Neural crest cell (in vitro differentiated cells): Measurements from ENCODE around the gene PTX4. TPM values are rescaled to one million over a fixed set of nuclear protein-coding genes. Genes with fewer than 3 reads are reported as not detected.

Experiments used
- DNase-seq: peaks from one replicate; pipeline ENCODE4 v3.0.0; 2021; ENCODE audit warnings: low read depth, mixed read lengths, low spot score
- H3K27ac Mint-ChIP-seq: one replicate; pipeline ENCODE4 v1.8.0; 2021; ENCODE audit warnings: mild to moderate bottlenecking, mixed read lengths; ENCODE audit not compliant: unreplicated experiment
- H3K27me3 Mint-ChIP-seq: 2 replicates; pipeline ENCODE4 v1.8.0; 2021; ENCODE audit warnings: low read depth, mild to moderate bottlenecking, mixed read lengths
- H3K36me3 Mint-ChIP-seq: 2 replicates; pipeline ENCODE4 v1.8.0; 2021; ENCODE audit warnings: low read depth, mild to moderate bottlenecking, mixed read lengths
- H3K4me1 Mint-ChIP-seq: 2 replicates; pipeline ENCODE4 v1.8.0; 2021; ENCODE audit warnings: mixed read lengths
- H3K4me3 Mint-ChIP-seq: one replicate; pipeline ENCODE4 v1.8.0; 2021; ENCODE audit warnings: mild to moderate bottlenecking, mixed read lengths
- H3K9me3 Mint-ChIP-seq: 2 replicates; pipeline ENCODE4 v1.8.0; 2021; ENCODE audit warnings: mixed read lengths
- total RNA-seq: library from RNA; stranded (reverse); gene quantifications from 2 replicates; pipeline ENCODE4 v1.2.1, GENCODE V29; 2021
- TF ChIP-seq, protein P1 (sequence below): fragments of 200-600 bp; sonication (generic); conservative IDR thresholded peaks from 2 replicates; pipeline ENCODE4 v1.5.0; 2021; ENCODE audit warnings: antibody characterized with exemption, mild to moderate bottlenecking

PTX4 gene
- total RNA-seq, 1 donor from 2014 or later: 0.28 TPM

DNA sequence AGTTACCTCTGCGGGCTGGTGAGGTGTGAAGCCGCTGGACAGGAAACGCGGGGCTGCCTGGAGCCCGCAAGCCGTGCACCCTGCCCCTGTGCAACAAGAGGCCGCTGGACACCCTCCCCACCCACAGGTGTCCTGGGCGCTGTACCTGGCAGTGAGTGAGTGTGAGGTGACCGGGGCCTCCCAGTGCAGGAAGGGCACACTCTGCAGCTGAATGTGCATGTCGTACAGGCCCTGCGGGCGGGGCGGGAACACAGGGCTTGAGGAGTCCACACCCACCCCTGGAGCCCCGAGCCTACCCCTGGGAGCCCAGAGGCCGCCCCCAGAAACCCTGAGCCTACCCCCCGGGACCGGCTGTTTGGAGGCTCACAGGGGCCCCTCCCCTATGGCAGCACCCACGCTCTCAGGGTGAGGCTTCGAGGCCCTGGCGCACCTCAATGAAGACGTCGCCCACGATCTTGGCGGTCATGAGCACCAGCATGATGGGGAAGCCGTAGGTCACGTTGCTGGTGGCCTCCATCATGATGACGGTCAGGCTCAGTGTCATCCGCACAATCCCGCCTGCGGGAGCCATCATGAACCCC is 40.1 kb downstream of the PTX4 start:
- Mint-ChIP-seq H3K27me3 (no peaks in the 10 kb centered on the region), H3K4me3 (no peak overlapping the region), H3K9me3 (no peaks in the 10 kb centered on the region), H3K36me3 (no peaks in the 10 kb centered on the region), H3K27ac (no peak overlapping the region), H3K4me1 (no peaks in the 10 kb centered on the region)
- TF ChIP-seq, protein P1, sequence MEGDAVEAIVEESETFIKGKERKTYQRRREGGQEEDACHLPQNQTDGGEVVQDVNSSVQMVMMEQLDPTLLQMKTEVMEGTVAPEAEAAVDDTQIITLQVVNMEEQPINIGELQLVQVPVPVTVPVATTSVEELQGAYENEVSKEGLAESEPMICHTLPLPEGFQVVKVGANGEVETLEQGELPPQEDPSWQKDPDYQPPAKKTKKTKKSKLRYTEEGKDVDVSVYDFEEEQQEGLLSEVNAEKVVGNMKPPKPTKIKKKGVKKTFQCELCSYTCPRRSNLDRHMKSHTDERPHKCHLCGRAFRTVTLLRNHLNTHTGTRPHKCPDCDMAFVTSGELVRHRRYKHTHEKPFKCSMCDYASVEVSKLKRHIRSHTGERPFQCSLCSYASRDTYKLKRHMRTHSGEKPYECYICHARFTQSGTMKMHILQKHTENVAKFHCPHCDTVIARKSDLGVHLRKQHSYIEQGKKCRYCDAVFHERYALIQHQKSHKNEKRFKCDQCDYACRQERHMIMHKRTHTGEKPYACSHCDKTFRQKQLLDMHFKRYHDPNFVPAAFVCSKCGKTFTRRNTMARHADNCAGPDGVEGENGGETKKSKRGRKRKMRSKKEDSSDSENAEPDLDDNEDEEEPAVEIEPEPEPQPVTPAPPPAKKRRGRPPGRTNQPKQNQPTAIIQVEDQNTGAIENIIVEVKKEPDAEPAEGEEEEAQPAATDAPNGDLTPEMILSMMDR: no peak
- DNase-seq: no peak

DNA sequence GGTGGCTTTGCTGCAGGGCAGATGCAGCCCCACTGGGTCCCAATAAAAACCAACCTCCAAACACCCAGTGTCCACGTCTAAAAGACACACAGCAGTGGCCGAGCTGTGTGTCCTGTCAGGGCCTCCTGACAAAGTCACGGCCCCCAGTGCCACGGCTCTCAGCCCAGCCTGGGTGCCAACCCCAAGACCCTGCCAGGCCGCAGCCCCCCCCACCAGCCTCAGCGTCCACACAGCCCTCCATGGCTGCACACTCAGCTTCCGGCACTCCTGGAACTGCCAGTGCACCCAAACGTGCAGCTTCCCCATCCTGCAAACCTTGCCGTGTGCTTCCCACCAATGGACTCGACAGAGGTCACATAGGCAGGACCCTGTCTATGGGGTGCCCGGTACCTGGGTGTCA is 40.8 kb downstream of the PTX4 start:
- H3K36me3 Mint-ChIP-seq: no peaks in the 10 kb centered on the region
- DNase-seq: no peak
- no peaks in the 10 kb centered on the region for H3K9me3 Mint-ChIP-seq
- TF ChIP-seq, protein P1: no peak
- no peak overlapping the region for H3K27ac Mint-ChIP-seq
- H3K4me1 Mint-ChIP-seq: no peaks in the 10 kb centered on the region
- H3K27me3 Mint-ChIP-seq: no peaks in the 10 kb centered on the region
- H3K4me3 Mint-ChIP-seq: no peak overlapping the region

DNA sequence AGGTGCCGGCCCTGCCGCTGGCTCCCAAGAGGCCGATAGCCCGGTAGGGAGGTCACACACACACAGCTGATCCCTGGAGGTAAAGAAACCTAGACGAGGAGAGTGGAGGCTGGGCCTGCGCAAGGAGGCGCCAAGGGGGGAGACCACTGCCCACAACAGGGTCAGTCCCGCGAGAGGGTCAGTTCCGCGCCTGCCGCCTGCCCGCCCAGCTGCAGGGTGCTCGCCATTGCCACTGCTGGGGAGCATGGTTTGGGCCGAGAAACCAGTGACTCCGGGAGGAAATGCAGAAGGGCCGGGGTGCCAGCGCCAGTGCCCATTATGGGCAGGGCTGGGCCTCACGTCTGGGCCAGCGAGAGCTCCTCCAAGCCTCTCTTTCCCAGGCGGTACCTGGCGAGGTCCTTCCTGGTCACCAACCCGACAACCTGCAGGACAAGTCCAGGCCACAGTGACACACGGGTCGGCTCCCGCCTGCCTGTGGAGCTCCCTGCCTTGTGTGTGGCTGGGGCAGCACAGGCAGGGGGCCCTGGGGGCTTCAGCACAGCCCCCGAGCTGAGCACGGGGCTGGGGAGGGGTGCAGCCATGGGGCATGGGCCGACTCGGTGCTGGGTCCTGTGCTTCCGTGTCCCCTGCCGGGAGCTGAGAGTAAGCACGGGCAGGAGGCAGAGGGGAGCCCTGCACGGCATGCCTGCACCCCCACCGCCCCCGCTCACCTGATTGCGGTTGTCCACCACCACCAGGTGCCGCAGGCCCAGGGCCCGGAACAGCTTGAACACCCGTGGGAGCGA is 42.3 kb downstream of the PTX4 start:
- no peak overlapping the region for H3K27ac Mint-ChIP-seq
- no peaks in the 10 kb centered on the region for H3K36me3 Mint-ChIP-seq
- no peaks in the 10 kb centered on the region for H3K9me3 Mint-ChIP-seq
- H3K4me3 Mint-ChIP-seq: no peak overlapping the region
- TF ChIP-seq, protein P1: no peak
- no peaks in the 10 kb centered on the region for H3K4me1 Mint-ChIP-seq
- no peak for DNase-seq
- H3K27me3 Mint-ChIP-seq: no peaks in the 10 kb centered on the region

- Mint-ChIP-seq H3K9me3 (no peaks in the 10 kb centered on the region), H3K27ac (no peak overlapping the region), H3K4me1 (no peaks in the 10 kb centered on the region), H3K27me3 (no peaks in the 10 kb centered on the region), H3K36me3 (no peaks in the 10 kb centered on the region), H3K4me3 (no peak overlapping the region)
- DNase-seq: no peak
- TF ChIP-seq, protein P1: no peak
Measured at GRCh38 chr16:1445518-1446203, 43.1 kb downstream of the PTX4 start.

GRCh38 chr16:1444730-1445517 is 43.8 kb downstream of the PTX4 start:
- no peak overlapping the region for H3K27ac Mint-ChIP-seq

More at GRCh38 chr16:1444730-1445517, 43.8 kb downstream of the PTX4 start:
- DNase-seq: no peak
- TF ChIP-seq, protein P1: no peak
- no peaks in the 10 kb centered on the region for H3K4me1 Mint-ChIP-seq
- no peaks in the 10 kb centered on the region for H3K27me3 Mint-ChIP-seq
- H3K36me3 Mint-ChIP-seq: no peaks in the 10 kb centered on the region
- no peaks in the 10 kb centered on the region for H3K9me3 Mint-ChIP-seq
- H3K4me3 Mint-ChIP-seq: no peak overlapping the region
